ENCODE data around the gene IQCN.
A peak's percentile ranks its signal among the peaks of the same experiment; 100 is the strongest.

IQCN gene

DNA sequence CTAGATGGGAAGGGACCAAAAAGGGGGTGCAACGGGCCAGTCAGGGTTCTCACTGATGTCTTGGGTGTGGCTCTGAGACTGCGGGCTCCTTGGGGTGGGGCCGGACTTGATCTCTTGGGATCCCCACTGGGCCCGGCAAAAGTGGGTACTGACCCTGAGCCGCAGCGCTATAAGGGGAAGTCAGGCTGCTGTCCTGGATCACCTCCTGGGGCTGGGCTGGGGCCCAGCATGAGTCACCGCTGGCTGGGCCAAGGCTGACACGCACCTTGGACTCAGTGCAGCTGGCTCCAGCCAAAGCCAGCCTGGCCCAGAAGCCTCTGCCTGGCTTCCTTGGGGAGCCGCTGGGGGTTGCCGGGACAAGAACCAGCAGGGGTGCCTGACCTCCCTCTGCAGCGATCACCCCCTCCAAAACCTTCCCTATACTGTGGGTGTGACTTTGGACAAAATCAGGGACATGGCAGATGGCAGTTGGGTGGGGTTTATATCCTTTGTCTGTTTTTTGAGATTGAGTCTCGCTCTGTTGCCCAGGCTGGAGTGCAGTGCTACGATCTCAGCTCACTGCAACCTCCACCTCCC lies 617 bp upstream of the IQCN start:
- peak; percentile 91 for DNase-seq (ENCODE audit: low read depth)
- no peak overlapping the region for H3K4me3 ChIP-seq (ENCODE audit: control insufficient read depth, low read depth, low read length)
- TF ChIP-seq, protein P1, sequence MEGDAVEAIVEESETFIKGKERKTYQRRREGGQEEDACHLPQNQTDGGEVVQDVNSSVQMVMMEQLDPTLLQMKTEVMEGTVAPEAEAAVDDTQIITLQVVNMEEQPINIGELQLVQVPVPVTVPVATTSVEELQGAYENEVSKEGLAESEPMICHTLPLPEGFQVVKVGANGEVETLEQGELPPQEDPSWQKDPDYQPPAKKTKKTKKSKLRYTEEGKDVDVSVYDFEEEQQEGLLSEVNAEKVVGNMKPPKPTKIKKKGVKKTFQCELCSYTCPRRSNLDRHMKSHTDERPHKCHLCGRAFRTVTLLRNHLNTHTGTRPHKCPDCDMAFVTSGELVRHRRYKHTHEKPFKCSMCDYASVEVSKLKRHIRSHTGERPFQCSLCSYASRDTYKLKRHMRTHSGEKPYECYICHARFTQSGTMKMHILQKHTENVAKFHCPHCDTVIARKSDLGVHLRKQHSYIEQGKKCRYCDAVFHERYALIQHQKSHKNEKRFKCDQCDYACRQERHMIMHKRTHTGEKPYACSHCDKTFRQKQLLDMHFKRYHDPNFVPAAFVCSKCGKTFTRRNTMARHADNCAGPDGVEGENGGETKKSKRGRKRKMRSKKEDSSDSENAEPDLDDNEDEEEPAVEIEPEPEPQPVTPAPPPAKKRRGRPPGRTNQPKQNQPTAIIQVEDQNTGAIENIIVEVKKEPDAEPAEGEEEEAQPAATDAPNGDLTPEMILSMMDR (conservative IDR thresholded peaks at IDR 0.05; ENCODE audit: control insufficient read depth, insufficient read depth, low read depth, low read length) = no peak

DNA sequence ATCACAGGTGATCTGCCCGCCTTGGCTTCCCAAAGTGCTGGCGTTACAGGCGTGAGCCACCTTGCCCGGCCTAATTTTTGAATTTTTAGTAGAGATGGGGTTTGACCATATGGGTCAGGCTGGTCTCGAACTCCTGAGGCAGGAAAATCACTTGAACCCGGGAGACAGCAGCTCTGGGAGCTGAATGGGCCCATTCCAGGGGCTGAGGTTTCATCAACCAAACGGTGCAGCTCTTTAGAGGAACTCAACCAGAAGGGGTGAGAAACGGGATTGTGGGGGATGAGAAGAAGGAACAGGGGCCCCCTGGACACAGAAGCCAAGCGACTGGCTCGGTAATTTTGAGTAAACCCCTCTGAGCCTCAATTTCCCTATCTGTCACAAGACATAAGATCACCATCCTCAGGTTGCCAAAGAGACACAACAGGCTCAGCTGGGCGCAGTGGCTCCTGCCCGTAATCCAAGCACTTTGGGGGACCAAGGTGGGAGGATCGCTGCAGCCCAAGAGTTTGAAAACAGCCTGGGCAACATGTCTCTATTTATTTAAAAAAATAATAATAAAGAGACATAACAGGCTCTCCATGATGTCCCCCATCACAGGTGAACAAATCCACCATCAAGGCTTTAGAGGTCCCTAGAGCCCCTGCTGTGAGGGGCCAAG lies 562 bp downstream of the IQCN start:
- TF ChIP-seq, protein P1 (conservative IDR thresholded peaks at IDR 0.05; ENCODE audit: control insufficient read depth, insufficient read depth, low read depth, low read length) = no peak
- no peak for DNase-seq (ENCODE audit: low read depth)
- no peak overlapping the region for H3K4me3 ChIP-seq (ENCODE audit: control insufficient read depth, low read depth, low read length)

DNA sequence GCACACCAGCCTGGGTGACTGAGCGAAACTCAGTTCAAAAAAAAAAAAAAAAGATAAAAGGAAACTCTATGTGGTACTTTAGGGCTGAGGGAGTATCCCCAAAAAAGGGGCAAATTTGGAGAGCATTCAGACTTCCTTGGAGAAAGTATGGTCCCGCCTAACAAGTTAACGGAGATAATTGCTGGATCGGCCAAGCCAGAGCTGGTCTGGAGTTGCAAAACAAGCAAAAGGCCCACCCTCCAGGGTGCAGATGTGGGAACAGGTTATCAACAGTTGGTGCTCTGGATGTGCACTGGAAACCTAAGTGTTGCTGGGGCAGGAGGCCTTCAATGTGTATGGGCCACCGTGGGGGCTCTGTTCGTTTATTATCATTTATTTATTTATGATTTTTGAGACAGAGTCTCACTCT lies 2.8 kb downstream of the IQCN start:
- H3K4me3 ChIP-seq (ENCODE audit: control insufficient read depth, low read depth, low read length) = no peak overlapping the region
- TF ChIP-seq, protein P1 (conservative IDR thresholded peaks at IDR 0.05; ENCODE audit: control insufficient read depth, insufficient read depth, low read depth, low read length) = no peak
- DNase-seq (ENCODE audit: low read depth) = no peak

DNA sequence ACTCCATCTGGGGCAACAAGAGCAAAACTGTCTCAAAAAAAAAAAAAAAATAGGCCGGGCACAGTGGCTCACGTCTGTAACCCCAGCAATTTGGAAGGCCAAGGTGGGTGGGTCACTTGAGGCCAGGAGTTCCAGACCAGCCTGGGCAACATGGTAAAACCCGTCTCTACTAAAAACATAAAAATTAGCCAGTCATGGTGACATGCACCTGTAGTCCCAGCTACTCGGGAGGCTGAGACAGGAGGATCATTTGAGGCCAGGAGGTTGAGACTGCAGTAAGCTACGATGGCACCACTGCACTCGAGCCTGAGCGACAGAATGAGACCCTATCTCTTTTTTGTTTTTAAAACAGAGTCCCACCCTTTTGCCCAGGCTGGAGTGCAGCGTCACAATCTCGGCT lies 3.9 kb downstream of the IQCN start:
- TF ChIP-seq, protein P1 (conservative IDR thresholded peaks at IDR 0.05; ENCODE audit: control insufficient read depth, insufficient read depth, low read depth, low read length) = no peak
- DNase-seq (ENCODE audit: low read depth) = no peak
- H3K4me3 ChIP-seq (ENCODE audit: control insufficient read depth, low read depth, low read length) = no peak overlapping the region

DNA sequence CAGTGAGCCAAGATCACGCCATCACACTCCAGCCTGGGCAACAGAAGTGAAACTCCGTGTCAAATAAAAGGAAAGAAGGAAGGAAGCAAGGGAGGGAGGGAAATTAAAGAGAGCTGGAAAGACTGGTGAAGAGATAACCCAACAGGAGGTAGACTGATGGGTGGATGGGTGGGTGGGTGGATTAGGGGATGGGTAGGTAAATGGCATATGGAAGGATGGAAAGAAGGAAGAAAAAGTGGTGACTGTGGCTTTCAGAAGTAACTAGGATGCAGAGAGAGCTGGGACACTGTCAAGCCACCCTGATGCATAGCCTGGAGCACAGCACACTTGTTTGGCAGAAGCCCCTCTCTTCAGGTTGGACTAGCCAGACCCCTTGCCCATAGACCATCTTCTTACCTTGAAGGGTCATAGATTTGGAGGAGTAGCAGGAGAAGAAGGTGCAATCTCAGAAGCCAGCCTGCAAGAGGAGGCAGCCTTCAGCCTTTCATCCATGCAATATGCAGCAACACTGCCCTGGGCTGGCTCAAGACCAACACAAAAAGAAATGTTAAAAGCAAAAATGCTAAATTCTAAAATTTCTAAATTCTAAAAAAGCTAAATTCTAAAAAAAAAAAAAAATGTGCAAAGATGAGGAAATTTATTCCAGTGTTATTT lies 5.1 kb downstream of the IQCN start:
- no peak overlapping the region for H3K4me3 ChIP-seq (ENCODE audit: control insufficient read depth, low read depth, low read length)
- TF ChIP-seq, protein P1 (conservative IDR thresholded peaks at IDR 0.05; ENCODE audit: control insufficient read depth, insufficient read depth, low read depth, low read length) = no peak
- no peak for DNase-seq (ENCODE audit: low read depth)

DNA sequence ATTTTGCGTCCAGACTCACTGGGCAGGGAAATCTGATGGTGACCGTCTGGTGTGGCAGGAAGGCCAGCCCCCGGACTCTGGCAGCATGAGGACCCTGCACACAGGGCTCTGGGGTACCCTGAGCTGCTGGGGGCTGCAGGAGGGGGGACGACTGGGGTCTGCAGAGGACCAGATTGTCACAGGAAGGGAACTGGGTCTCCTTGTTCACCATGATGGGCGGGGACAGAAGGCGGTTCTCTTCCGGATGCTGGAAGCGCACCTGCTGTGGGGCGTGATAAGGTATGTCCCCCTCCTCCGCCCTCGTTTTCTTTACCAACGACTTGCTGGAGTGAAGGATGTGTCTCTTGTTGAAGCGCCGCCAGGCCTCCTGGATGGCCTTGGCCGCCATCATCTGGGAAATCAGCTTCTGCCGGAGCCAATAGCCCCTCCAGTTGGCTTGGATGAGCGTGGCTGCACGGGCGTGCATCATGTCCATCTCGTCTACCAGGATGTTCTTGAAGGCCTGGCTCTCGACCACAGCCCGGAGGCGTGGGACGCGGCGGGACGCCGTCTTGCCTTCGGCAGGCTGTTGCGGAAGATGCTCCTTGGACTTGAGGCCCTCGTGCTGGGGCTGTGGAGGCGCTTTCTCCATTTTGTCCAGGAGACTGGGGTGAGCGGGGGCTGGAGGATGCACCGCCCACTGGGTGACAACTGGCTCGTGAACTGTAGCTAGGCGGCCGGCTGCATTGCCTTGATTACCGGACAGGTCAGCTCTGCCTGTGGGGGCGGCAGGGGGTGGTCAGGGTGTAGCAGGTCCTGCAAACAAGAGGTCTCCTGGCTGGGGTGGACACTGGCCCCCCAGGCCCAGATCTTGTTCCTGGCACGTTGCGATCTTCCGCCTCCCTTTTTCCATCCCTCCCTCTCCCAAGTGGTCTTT lies 7.2 kb downstream of the IQCN start:
- no peak overlapping the region for H3K4me3 ChIP-seq (ENCODE audit: control insufficient read depth, low read depth, low read length)
- TF ChIP-seq, protein P1 (conservative IDR thresholded peaks at IDR 0.05; ENCODE audit: control insufficient read depth, insufficient read depth, low read depth, low read length) = no peak
- no peak for DNase-seq (ENCODE audit: low read depth)

Data from fibroblast of mammary gland (primary cell).